ENCODE measurements around the gene CBFA2T3. TPM values are rescaled to one million over a fixed set of nuclear protein-coding genes. Genes with fewer than 3 reads are reported as not detected.

The CBFA2T3 gene
- total RNA-seq, 1 donor from 2014 or later: 2.4 TPM

DNA sequence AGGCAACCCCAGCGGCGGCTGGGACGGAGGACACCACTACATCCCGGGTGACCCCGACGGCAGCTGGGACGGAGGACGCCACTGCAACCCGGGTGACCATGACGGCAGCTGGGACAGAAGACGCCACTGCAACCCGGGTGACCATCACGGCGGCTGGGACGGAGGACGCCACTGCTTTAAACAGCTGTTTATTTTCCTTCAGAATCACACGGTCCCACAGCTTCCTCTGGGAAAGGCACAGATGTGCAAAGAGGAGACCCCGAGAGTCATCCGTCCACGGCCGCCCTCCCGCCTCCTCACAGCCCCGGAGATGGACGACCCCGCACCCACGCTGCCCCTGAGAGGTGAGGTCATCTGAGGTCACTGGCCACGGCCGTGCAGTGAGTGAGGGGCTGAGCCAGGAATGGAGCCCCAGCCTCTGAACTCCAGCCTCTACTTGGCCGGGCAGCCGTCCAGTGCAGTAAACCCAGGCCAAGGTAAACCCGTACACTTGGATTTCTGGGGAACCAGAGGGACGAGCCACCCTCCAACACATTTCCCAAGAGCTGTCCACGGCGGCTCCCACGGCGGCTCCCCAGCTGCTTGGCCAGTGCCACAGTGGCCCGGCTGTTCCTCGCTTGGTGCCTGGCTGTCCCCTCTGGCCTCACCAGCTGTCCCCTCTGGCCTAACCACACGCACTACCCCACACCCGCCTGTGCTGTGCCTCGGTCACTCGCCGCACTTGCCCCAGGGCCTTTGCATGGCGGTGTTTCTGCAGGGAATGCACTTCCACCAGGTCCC lies 67.4 kb downstream of the CBFA2T3 start:
- Mint-ChIP-seq H3K36me3 (ENCODE audit: low read depth, unreplicated experiment) (no peaks in the 10 kb centered on the region), H3K4me3 (ENCODE audit: unreplicated experiment) (no peak overlapping the region), H3K9me3 (ENCODE audit: unreplicated experiment) (peaks cover 3% of the 10 kb centered on the region), H3K27me3 (ENCODE audit: low read depth, unreplicated experiment) (peaks cover 25% of the 10 kb centered on the region), H3K4me1 (ENCODE audit: low read depth, unreplicated experiment) (peaks cover 6% of the 10 kb centered on the region), H3K27ac (ENCODE audit: unreplicated experiment) (no peak overlapping the region)
- Histone ChIP-seq H3K4me3 (ENCODE audit: insufficient read depth, low read depth, low read length) (no peak overlapping the region), H3K4me1 (ENCODE audit: insufficient read depth, low read length) (peaks cover 6% of the 10 kb centered on the region), H3K9me3 (ENCODE audit: insufficient read depth, low read depth, low read length) (no peaks in the 10 kb centered on the region), H3K36me3 (ENCODE audit: insufficient read depth, low read length) (no peaks in the 10 kb centered on the region), H3K9ac (ENCODE audit: low read length) (no peak overlapping the region), H2AFZ (ENCODE audit: low read depth, low read length) (no peak overlapping the region), H3K4me2 (ENCODE audit: low read length) (no peak overlapping the region), H3K79me2 (ENCODE audit: insufficient read depth, low read length) (no peaks in the 10 kb centered on the region), H3K27me3 (ENCODE audit: insufficient read depth, low read length) (no peaks in the 10 kb centered on the region), H3K27ac (ENCODE audit: low read depth, low read length) (no peak overlapping the region), H4K20me1 (ENCODE audit: insufficient read depth, low read length) (no peaks in the 10 kb centered on the region)
- DNase-seq (ENCODE audit: low read depth) (no peak), FAIRE-seq (no peak)
- peak; percentile 21 for TF ChIP-seq EZH2 (IDR thresholded peaks at IDR 0.05; ENCODE audit: insufficient read depth, low read length)
- TF ChIP-seq, protein P1, sequence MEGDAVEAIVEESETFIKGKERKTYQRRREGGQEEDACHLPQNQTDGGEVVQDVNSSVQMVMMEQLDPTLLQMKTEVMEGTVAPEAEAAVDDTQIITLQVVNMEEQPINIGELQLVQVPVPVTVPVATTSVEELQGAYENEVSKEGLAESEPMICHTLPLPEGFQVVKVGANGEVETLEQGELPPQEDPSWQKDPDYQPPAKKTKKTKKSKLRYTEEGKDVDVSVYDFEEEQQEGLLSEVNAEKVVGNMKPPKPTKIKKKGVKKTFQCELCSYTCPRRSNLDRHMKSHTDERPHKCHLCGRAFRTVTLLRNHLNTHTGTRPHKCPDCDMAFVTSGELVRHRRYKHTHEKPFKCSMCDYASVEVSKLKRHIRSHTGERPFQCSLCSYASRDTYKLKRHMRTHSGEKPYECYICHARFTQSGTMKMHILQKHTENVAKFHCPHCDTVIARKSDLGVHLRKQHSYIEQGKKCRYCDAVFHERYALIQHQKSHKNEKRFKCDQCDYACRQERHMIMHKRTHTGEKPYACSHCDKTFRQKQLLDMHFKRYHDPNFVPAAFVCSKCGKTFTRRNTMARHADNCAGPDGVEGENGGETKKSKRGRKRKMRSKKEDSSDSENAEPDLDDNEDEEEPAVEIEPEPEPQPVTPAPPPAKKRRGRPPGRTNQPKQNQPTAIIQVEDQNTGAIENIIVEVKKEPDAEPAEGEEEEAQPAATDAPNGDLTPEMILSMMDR (IDR thresholded peaks at IDR 0.05; ENCODE audit: insufficient read depth, low read depth, low read length): no peak

DNA sequence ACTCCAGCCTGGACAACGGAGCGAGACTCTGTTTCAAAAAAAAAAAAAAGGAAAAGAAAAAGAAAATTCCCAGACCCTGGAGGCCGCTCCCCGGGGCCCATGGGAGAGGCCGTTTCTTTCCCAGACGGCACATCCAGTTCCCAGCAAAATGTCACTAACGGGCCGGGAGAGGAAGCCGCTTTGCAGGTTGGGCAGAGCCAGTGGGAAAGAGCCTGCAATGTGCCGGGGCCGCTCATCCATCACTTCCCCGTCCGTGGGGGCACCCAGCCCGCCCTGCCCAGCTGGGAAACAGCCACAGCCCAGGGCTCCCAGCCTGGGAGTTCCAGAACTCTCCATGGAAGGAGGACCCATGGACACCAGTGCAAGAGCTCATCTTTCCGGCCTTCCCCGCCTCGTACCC lies 68.7 kb downstream of the CBFA2T3 start:
- Mint-ChIP-seq H3K36me3 (ENCODE audit: low read depth, unreplicated experiment) (no peaks in the 10 kb centered on the region), H3K4me1 (ENCODE audit: low read depth, unreplicated experiment) (peaks cover 6% of the 10 kb centered on the region), H3K27ac (ENCODE audit: unreplicated experiment) (no peak overlapping the region), H3K27me3 (ENCODE audit: low read depth, unreplicated experiment) (peaks cover 16% of the 10 kb centered on the region), H3K4me3 (ENCODE audit: unreplicated experiment) (no peak overlapping the region), H3K9me3 (ENCODE audit: unreplicated experiment) (peaks cover under 1% of the 10 kb centered on the region)
- Histone ChIP-seq H3K9me3 (ENCODE audit: insufficient read depth, low read depth, low read length) (no peaks in the 10 kb centered on the region), H3K79me2 (ENCODE audit: insufficient read depth, low read length) (no peaks in the 10 kb centered on the region), H3K4me3 (ENCODE audit: insufficient read depth, low read depth, low read length) (no peak overlapping the region), H3K27me3 (ENCODE audit: insufficient read depth, low read length) (no peaks in the 10 kb centered on the region), H3K4me2 (ENCODE audit: low read length) (no peak overlapping the region), H3K4me1 (ENCODE audit: insufficient read depth, low read length) (peaks cover 6% of the 10 kb centered on the region), H4K20me1 (ENCODE audit: insufficient read depth, low read length) (no peaks in the 10 kb centered on the region), H3K9ac (ENCODE audit: low read length) (no peak overlapping the region), H3K27ac (ENCODE audit: low read depth, low read length) (no peak overlapping the region), H3K36me3 (ENCODE audit: insufficient read depth, low read length) (no peaks in the 10 kb centered on the region), H2AFZ (ENCODE audit: low read depth, low read length) (no peak overlapping the region)
- no peak for FAIRE-seq
- TF ChIP-seq, protein P1 (IDR thresholded peaks at IDR 0.05; ENCODE audit: insufficient read depth, low read depth, low read length): no peak
- no peak for TF ChIP-seq EZH2 (IDR thresholded peaks at IDR 0.05; ENCODE audit: insufficient read depth, low read length)
- no peak for DNase-seq (ENCODE audit: low read depth)

DNA sequence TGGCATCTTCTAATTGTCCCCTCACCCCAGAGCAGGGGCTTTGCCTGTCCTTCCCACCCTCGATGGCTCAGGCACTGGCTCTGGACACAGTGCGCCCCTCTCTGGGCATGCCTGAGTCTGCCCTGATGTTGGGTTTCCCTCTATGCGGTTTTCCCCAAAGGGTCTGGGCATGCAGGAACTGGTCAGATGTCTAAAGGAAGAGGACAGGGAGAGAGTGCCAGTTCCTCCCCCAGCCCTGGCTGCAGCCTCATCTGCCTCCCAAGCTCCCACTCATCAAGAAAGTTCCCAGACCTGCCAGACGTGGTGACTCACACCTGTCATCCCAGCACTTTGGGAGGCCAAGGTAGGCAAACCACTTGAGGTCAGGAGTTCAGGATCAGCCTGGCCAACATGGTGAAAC lies 69.2 kb downstream of the CBFA2T3 start:
- Histone ChIP-seq H3K4me3 (ENCODE audit: insufficient read depth, low read depth, low read length) (no peak overlapping the region), H2AFZ (ENCODE audit: low read depth, low read length) (no peak overlapping the region), H3K9me3 (ENCODE audit: insufficient read depth, low read depth, low read length) (no peaks in the 10 kb centered on the region), H4K20me1 (ENCODE audit: insufficient read depth, low read length) (no peaks in the 10 kb centered on the region), H3K4me1 (ENCODE audit: insufficient read depth, low read length) (peaks cover 6% of the 10 kb centered on the region), H3K79me2 (ENCODE audit: insufficient read depth, low read length) (no peaks in the 10 kb centered on the region), H3K27me3 (ENCODE audit: insufficient read depth, low read length) (no peaks in the 10 kb centered on the region), H3K36me3 (ENCODE audit: insufficient read depth, low read length) (no peaks in the 10 kb centered on the region), H3K4me2 (ENCODE audit: low read length) (no peak overlapping the region), H3K27ac (ENCODE audit: low read depth, low read length) (no peak overlapping the region), H3K9ac (ENCODE audit: low read length) (no peak overlapping the region)
- H3K27me3 Mint-ChIP-seq (ENCODE audit: low read depth, unreplicated experiment): peaks cover 20% of the 10 kb centered on the region
- H3K4me1 Mint-ChIP-seq (ENCODE audit: low read depth, unreplicated experiment): peaks cover 6% of the 10 kb centered on the region
- TF ChIP-seq, protein P1 (IDR thresholded peaks at IDR 0.05; ENCODE audit: insufficient read depth, low read depth, low read length): no peak
- TF ChIP-seq EZH2 (IDR thresholded peaks at IDR 0.05; ENCODE audit: insufficient read depth, low read length): no peak
- no peaks in the 10 kb centered on the region for H3K9me3 Mint-ChIP-seq (ENCODE audit: unreplicated experiment)
- FAIRE-seq (no peak), DNase-seq (ENCODE audit: low read depth) (peak; percentile 42)
- H3K27ac Mint-ChIP-seq (ENCODE audit: unreplicated experiment): no peak overlapping the region
- no peaks in the 10 kb centered on the region for H3K36me3 Mint-ChIP-seq (ENCODE audit: low read depth, unreplicated experiment)
- no peak overlapping the region for H3K4me3 Mint-ChIP-seq (ENCODE audit: unreplicated experiment)

All from astrocyte (in vitro differentiated cells and primary cell).